ENCODE data around the gene GAN.
A peak's percentile ranks its signal among the peaks of the same experiment; 100 is the strongest.
"Not testable (repeated sequence)": the region's sequence is repeated elsewhere in the genome, so short reads cannot be mapped to it uniquely, and the experiment has no call there.

The GAN gene

DNA sequence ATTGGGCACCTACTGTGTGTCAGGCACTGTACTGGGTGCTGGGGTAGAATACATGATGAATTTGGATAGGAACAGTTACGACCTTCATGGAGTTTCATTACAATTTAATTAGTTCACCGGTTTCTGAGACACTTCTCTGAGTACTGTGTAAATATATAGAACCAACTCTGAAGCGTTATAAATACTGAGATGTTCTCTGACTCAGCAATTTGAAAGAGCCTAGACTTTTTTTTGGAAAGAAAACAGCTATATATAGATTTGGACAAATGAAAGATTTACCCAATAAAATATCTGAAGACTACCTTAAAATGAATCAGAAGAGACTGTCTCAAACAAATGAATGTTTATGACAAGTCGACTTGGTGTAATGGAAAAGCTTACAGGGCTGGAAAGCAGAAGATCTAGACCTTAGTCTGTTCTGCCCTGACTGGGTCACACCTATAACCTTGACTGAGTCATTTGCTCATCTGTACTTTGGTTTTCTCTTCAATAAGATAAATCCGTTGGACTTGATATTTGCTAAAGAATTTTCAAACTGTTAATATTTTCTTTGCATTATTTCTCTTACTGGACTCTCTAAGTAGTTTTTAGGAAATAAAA, 4.6 kb upstream of the GAN start:
- DNase-seq: no peak

DNA sequence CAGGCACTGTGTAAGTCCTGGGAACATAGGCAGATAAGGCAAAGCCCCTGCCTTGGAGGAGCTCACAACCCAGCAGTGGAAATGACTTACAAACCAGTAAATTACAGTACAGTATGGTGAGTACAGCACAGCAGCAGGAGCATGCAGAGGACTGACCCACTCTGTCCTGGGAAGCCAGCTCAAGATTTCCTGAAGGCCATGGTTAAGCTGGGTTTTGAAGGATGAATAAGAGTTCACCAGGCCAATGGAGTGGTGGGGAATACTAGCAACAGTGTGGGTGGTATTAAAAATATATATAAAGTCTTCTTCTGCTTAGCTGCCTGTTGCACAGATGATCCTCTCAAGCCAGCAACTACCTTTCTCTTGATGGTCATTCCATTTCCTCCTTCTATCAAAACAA, 3.0 kb upstream of the GAN start:
- no peak for DNase-seq

DNA sequence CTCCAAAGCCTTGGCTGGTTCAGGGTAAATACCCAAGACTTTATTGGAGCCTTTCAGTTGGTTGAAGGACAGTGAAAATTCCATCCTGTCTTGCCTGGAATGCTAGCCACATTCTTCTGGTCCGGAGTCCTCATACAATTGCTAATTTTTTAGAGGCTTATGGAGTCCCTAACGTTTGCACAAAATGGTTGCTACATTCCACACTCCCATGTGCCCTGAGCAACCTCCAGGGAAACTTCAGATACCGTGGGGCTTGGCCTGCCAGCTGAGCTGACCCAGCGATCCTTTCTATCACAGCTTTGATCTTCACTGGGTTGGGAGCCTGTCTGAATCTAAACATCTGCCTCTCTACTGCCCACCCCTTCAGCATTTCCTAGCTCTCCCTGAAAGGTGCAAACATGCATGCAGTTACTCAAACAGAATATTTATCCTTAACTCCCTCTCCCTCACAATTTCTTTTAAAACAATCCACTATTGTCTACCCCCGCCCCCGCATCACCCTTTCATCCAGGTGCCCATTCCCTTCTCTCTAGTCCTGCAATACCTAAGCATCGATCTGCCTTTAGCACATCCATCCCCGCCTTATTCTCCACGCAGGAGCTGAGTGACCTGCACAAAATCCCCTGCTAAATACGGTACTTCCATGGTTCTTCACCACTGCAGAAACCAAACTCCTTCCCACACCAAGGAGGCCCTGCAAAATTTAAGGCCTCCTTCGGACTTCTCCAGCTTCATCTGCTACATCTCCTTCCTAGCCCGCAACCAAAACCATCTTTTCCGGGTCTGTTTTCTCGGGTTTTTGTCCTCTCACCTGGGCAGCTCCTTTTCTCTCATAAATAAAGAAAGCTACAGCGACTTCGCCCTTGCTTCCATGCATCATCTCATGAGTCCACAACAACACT, 810 bp upstream of the GAN start:
- DNase-seq: no peak

DNA sequence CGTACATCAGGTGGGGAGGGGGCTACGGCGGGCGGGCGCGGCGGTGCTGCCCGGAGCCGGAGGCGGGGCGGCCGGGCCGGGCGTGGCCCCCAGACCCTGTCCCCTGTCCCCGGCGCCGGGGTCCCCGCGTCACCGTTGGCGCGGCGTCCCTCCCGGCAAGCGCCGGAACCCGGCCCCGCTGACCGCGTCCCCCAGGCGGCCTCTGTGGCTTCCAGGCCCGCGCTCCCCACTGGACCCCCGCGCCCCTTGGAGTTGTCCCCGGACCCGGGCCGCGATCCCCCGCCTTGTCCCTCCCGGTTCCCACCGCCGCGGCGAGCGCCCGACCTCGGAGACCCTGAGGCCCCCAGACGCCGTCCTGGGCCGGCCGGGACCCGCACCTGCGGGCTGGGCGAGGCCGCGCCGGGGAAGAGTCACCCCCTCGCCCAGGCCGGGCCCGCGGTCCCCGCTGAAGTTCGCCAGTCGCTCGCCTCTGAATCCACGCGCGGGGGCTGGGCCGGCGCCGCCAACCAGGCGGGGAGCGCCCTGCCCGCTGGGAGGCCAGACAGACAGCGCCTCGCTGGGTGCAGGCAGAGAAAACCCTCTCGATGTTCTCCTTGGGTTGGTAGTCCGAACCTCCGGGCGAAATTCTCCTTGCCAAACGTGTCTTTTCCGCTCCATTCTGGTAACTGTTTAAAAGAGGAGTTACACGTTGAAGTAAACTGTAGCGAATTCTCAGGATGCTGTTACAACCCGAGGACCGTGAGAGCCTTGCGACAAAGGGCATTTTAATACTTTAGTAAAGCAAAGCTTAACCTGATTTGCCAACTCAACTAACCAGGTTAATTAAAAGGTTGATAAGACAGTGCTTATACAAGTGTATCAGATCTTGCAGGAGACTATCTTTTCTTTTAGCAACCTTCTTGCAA, 761 bp downstream of the GAN start:
- DNase-seq: peak; percentile 38

DNA sequence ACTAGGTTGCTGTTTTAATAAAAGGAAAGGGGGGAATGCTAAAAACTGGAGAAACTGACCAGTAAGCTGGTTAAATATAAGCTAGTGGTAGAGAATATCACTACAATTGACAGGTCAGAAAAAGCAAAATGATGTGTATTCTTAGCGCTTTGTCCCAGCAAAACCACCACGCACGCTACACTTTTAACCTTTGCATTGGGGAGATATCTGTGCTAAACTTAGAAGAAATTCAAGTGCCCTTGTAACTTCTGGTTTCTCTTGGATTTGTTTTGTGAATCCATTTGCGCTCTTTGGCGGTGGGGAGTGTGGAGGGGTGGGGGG, 1.4 kb downstream of the GAN start:
- DNase-seq: no peak

DNA sequence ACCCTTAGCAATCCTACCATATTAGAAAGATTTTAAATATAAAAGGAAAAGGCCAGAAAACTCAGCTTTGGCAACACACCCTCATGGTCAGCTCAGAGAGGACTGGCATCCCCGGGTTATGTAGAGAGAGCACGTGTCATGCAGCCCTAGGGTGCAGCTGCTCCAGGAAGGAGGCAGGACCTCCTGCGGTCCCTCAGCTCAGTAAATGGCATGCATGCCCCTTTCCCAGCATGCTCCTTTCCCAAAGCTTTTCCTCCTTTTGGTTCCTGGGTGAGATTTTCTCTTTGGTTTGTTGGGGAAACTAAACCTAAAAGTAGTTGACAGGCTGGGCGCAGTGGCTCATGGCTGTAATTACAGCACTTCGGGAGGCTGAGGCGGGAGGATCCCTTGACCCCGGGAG, 3.9 kb downstream of the GAN start:
- DNase-seq: no peak

DNA sequence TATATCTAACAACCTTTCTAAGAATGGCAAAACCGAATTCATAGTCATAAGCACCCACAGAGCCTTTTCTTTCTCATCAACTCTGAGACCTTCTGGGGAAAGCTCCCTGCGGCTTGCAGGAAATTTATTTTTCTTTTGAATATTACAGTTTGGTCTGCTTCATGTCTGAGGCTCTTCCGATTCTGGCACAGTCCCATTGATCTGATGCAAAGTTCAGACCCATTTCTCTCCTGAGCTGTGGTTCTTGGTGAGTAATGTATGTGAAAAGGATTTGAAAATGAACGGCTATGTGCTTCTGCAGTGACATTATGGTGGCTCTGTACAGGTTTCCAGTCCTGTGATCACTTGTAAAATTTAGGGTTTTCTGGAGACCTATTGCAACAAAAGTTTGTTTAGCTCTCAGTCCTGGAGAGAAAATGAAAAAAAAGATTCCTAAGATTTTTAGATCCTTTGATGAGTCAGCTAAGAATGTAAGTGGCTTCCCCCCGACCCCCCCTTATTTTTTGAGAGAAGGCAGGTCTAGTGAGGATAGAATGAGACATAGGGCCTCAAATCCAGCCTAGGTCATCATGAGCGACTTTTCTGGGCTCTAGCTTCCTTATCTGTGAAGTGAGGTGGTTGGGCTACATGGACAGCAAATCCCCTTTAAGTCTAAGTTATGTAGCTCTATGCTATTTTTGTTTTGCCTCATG, 4.6 kb downstream of the GAN start:
- no peak for DNase-seq

DNA sequence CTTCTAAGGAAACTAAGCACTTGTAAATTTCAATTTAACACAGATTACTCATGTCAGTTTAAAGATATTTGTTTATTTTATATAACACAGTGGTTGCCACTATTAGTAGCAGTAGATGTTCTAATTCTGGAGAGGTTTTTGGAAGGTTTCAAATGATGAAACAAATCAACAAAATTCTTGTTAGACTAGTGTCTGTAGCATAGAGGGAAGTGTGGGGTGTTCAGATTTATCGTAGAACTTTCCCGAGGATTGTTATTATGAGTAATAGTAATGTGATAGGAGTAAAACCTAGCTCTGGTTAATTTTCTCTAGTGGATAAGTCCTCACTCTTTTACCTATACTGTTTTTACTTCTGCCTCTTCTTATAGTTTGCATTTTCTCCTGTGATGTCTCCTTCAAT, 6.3 kb downstream of the GAN start:
- no peak for DNase-seq

GRCh38 chr16:81321536-81321935, 6.8 kb downstream of the GAN start:
- DNase-seq: no peak

- DNase-seq: no peak
Measured at GRCh38 chr16:81324808-81325207, 10.0 kb downstream of the GAN start.

GRCh38 chr16:81327011-81327410, 12.2 kb downstream of the GAN start:
- DNase-seq: no peak

- no peak for DNase-seq
Measured at GRCh38 chr16:81327447-81328196, 12.9 kb downstream of the GAN start.

- DNase-seq: no peak
Measured at GRCh38 chr16:81329947-81330346, 15.2 kb downstream of the GAN start.

DNA sequence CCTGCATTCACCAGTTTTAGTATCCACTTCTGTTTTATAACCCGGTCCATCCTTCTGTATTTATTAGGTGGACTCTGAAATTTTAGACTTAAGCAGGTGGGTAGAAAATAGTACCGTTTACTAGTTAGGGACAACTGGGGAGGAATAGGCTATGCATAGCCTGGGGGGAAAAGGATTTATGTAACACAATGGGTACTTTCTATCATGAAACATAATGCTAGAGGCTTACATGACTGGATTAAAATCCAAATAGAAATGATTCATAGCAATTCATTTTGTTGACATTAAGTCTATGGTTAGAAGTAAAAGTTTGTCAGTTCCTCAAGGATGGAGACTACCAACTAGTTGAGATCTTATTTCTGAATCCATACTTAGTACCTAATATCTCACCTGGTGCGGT, 18.6 kb downstream of the GAN start:
- no peak for DNase-seq

DNA sequence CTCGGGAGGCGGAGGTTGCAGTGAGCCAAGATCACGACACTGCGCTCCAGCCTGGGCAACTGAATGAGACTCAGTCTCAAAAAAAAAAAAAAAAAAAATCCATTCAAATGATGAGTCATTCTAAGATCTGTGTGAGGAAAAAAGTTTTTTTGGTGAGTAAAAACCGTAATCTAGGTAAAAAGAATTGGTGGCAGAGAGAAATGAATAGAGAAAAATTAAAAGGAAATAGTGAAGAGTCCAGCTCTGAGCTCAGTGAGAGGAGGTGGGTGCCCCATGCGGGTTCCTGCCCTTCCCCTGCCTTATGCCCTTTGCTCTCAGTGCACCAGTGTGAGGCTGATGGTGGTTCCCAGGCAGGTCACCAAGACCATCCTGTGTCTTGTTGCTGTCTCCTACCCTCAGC, 20.9 kb downstream of the GAN start:
- DNase-seq: no peak

- DNase-seq: no peak
Measured at GRCh38 chr16:81337097-81337496, 22.3 kb downstream of the GAN start.

DNA sequence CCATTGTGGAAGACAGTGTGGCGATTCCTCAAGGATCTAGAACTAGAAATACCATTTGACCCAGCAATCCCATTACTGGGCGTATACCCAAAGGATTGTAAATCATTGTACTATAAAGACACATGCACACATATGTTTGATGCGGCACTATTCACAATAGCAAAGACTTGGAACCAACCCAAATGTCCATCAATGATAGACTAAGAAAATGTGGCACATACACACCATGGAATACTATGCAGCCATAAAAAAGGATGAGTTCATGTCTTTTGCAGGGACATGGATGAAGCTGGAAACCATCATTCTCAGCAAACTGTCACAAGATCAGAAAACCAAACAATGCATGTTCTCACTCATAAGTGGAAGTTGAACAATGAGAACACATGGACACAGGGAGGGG, 30.4 kb downstream of the GAN start:
- not testable (repeated sequence) for DNase-seq

GRCh38 chr16:81347425-81347824, 32.7 kb downstream of the GAN start:
- DNase-seq: no peak

DNA sequence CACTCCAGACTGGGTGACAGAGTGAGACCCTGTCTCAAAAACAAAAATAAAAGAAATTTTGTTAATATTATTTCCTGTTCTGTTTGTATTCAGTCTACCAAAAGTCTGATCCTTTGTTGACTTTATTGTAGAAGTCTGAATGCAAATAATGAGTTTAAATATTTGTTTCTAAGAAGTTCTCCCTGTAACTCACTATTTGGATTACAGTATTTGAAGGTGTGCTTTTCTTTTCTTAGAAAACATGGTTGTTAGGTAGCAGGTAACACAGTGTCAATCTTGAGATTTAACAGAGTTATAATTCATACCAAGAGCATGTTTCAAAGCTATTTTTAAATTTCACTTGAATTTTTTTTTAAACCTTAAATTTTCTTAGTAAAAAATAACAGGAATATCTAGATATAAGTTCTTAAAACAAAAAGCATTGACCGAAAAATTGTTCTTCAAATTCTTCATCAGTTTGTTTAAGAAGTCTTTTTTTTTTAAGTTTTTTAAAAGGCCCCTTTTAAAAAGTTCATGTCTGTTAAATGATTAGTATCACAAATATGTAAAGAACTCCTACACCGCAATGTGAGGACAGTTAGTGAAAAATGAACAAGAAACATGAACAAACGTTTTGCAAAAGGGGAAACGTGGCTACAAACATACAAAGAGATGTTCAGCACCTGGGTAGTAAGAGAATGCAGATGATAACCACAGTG, 35.0 kb downstream of the GAN start:
- DNase-seq: no peak

DNA sequence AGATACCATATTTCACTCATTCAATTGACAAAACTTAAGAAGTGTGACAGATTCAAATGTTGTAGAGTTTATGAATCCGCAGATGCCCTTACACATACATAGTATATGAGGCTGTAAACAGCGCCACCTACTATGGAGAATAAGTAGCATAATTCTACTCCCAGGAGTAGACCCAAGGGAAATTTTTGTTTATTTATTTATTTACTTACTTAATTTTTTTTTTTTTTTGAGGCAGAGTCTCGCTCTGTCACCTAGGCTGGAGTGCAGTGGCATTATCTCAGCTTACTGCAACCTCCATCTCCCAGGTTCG, 35.5 kb downstream of the GAN start:
- no peak for DNase-seq

GRCh38 chr16:81353895-81354294, 39.1 kb downstream of the GAN start:
- no peak for DNase-seq

- no peak for DNase-seq
Measured at GRCh38 chr16:81357711-81358260, 43.0 kb downstream of the GAN start.

Data from activated gamma-delta T cell treated with Interleukin-2 at 50 U/mL for 16 hours (primary cell).